Esophagus mucosa (tissue), 1 donor: ENCODE results near the gene ATG7. TPM values are rescaled to one million over a fixed set of nuclear protein-coding genes. Genes with fewer than 3 reads are reported as not detected.

ENCODE experiments used
- ATAC-seq: fragments of 200-7000 bp; cut with Tn5 transposase; one replicate; pipeline ENCODE4 v1.9.1; 2020
- total RNA-seq: library from RNA; stranded (reverse); gene quantifications from one replicate; pipeline ENCODE4 v1.2.4, GENCODE V29; 2023
- donor health status: DM: yes; HTN: yes; CAD: no.

ATG7 gene
- total RNA-seq, 1 donor from 2014 or later = 30.0 TPM

- peak; percentile 96 for ATAC-seq
Observed at GRCh38 chr3:11600501-11601282, 328.5 kb downstream of the ATG7 start.

- ATAC-seq = peak; percentile 12
Observed at GRCh38 chr3:11601446-11602238, 329.4 kb downstream of the ATG7 start.

GRCh38 chr3:11602239-11602840 lies 330.1 kb downstream of the ATG7 start:
- ATAC-seq = no peak

- ATAC-seq = no peak
Observed at GRCh38 chr3:11602886-11603527, 330.8 kb downstream of the ATG7 start.

- ATAC-seq = no peak
Observed at GRCh38 chr3:11603628-11604027, 331.4 kb downstream of the ATG7 start.

- ATAC-seq = no peak
Observed at GRCh38 chr3:11604139-11604892, 332.1 kb downstream of the ATG7 start.

GRCh38 chr3:11605398-11605797 lies 333.2 kb downstream of the ATG7 start:
- ATAC-seq = no peak

- ATAC-seq = no peak
Observed at GRCh38 chr3:11606090-11606784, 334.0 kb downstream of the ATG7 start.

GRCh38 chr3:11606865-11607440 lies 334.8 kb downstream of the ATG7 start:
- peak; percentile 23 for ATAC-seq

Other genes with a start within 250 kb of the ATG7 start
- gene HRH1, start 117.9 kb upstream of the ATG7 start, total RNA-seq = 4.2 TPM